Smooth muscle cell (in vitro differentiated cells): ENCODE data around the gene NINJ2. TPM values are rescaled to one million over a fixed set of nuclear protein-coding genes. Genes with fewer than 3 reads are reported as not detected.

Experiments used
- DNase-seq: peaks from one replicate; lab custom pipeline; 2025; ENCODE audit not compliant: unreplicated experiment; lab: John Stamatoyannopoulos, UW
- H2AFZ ChIP-seq: fragments of 200-600 bp; sonication (generic); 2 replicates; pipeline ENCODE4 v1.6.0; 2016; ENCODE audit warnings: antibody characterized with exemption, low read depth, mild to moderate bottlenecking
- H3F3A ChIP-seq: fragments of 200-600 bp; sonication (generic); 2 replicates; pipeline ENCODE4 v1.6.0; 2017; ENCODE audit warnings: antibody characterized with exemption, low read depth
- H3K27ac ChIP-seq: fragments of 200-600 bp; sonication (generic); 2 replicates; pipeline ENCODE4 v1.5.1; 2016; ENCODE audit warnings: low read depth, mild to moderate bottlenecking
- H3K27me3 ChIP-seq: fragments of 200-600 bp; sonication (generic); 2 replicates; pipeline ENCODE4 v1.6.1; 2016; ENCODE audit warnings: low read depth, mild to moderate bottlenecking
- H3K36me3 ChIP-seq: fragments of 200-600 bp; sonication (generic); 2 replicates; pipeline ENCODE4 v1.5.1; 2016; ENCODE audit warnings: low read depth
- H3K4me1 ChIP-seq: fragments of 200-600 bp; sonication (generic); 2 replicates; pipeline ENCODE4 v1.5.1; 2016; ENCODE audit warnings: low read depth
- H3K4me2 ChIP-seq: fragments of 200-600 bp; sonication (generic); 2 replicates; pipeline ENCODE4 v1.6.0; 2016; ENCODE audit warnings: mild to moderate bottlenecking
- H3K4me3 ChIP-seq: fragments of 200-600 bp; sonication (generic); 2 replicates; pipeline ENCODE4 v1.5.1; 2016; ENCODE audit warnings: mild to moderate bottlenecking
- H3K79me2 ChIP-seq: fragments of 200-600 bp; sonication (generic); 2 replicates; pipeline ENCODE4 v1.6.0; 2016; ENCODE audit warnings: low read depth, mild to moderate bottlenecking
- H3K9ac ChIP-seq: fragments of 200-600 bp; sonication (generic); 2 replicates; pipeline ENCODE4 v1.6.0; 2016; ENCODE audit warnings: low read depth
- H3K9me3 ChIP-seq: fragments of 200-600 bp; sonication (generic); replicated peaks from 2 replicates; pipeline ENCODE4 v1.5.1; 2016; ENCODE audit warnings: low read depth
- H4K20me1 ChIP-seq: fragments of 200-600 bp; sonication (generic); 2 replicates; pipeline ENCODE4 v1.6.0; 2016; ENCODE audit warnings: low read depth
- WGBS: methylation state at CpG from one replicate; pipeline ENCODE4 v1.1.7; 2016; ENCODE audit warnings: low lambda C conversion rate; 5-methylcytosine and 5-hydroxymethylcytosine counted together
- polyA plus RNA-seq: library from polyadenylated mRNA; unstranded; fragments of >200 nt; fragmentation: Nextera tagmentation; extraction: Ambion mirVana; gene quantifications from 2 replicates; pipeline ENCODE4 v1.2.1, GENCODE V29; 2016
- total RNA-seq: library from RNA; depleted of rRNA; stranded (reverse); fragments of >200 nt; gene quantifications from 2 replicates; pipeline ENCODE4 v1.2.3, GENCODE V29; 2014
- TF ChIP-seq, protein P1 (sequence below): fragments of 200-600 bp; sonication (generic); IDR thresholded peaks from 2 replicates; pipeline ENCODE4 v1.5.1; 2017; ENCODE audit warnings: borderline replicate concordance, mild to moderate bottlenecking, antibody characterized with exemption; ENCODE audit not compliant: insufficient read depth, poor library complexity, severe bottlenecking

The NINJ2 gene
- total and polyA plus RNA-seq, 2 experiments from 2014 or later = 4.2 to 12.1 TPM

DNA sequence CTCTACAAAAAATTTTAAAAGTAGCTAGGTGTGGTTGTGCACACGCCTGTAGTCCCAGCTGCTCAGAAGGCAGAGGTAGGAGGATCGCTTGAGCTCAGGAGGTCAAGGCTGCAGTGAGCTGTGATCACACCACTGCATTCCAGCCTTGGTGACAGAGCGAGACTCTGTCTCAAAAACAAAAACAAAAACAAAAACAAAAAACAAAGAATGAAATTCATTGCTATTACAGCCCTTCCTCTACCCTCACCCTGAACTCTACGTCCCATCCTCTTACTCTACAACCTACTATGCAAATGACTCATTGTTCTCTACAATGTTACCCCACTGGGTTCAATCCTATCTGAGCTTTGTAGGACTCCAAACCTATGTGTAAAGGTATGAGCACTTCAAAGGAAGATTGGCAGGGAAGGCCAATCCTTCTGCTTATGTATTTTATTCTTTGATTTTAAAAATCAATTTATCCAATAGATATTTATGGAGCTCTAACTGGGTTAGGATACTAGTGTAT lies 39.3 kb downstream of the NINJ2 start:
- Histone ChIP-seq H3K4me3 (no peak overlapping the region), H3K27ac (no peak overlapping the region), H3K36me3 (no peaks in the 10 kb centered on the region), H2AFZ (no peak overlapping the region), H3K9ac (no peak overlapping the region), H3K27me3 (no peaks in the 10 kb centered on the region), H3F3A (no peaks in the 10 kb centered on the region), H3K4me1 (no peaks in the 10 kb centered on the region), H3K4me2 (no peak overlapping the region), H4K20me1 (no peaks in the 10 kb centered on the region), H3K79me2 (no peaks in the 10 kb centered on the region), H3K9me3 (no peaks in the 10 kb centered on the region)
- whole genome bisulfite sequencing = 83% methylated on average over 4 of the region's 4 CpGs
- DNase-seq = no peak
- TF ChIP-seq, protein P1, sequence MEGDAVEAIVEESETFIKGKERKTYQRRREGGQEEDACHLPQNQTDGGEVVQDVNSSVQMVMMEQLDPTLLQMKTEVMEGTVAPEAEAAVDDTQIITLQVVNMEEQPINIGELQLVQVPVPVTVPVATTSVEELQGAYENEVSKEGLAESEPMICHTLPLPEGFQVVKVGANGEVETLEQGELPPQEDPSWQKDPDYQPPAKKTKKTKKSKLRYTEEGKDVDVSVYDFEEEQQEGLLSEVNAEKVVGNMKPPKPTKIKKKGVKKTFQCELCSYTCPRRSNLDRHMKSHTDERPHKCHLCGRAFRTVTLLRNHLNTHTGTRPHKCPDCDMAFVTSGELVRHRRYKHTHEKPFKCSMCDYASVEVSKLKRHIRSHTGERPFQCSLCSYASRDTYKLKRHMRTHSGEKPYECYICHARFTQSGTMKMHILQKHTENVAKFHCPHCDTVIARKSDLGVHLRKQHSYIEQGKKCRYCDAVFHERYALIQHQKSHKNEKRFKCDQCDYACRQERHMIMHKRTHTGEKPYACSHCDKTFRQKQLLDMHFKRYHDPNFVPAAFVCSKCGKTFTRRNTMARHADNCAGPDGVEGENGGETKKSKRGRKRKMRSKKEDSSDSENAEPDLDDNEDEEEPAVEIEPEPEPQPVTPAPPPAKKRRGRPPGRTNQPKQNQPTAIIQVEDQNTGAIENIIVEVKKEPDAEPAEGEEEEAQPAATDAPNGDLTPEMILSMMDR = no peak

GRCh38 chr12:623172-623864 lies 39.9 kb downstream of the NINJ2 start:
- no peak overlapping the region for H3K9ac ChIP-seq
- no peak overlapping the region for H2AFZ ChIP-seq
- no peaks in the 10 kb centered on the region for H3F3A ChIP-seq
- no peaks in the 10 kb centered on the region for H3K27me3 ChIP-seq
- DNase-seq = no peak
- H3K4me2 ChIP-seq = no peak overlapping the region
- no peaks in the 10 kb centered on the region for H4K20me1 ChIP-seq
- no peaks in the 10 kb centered on the region for H3K9me3 ChIP-seq
- H3K4me3 ChIP-seq = no peak overlapping the region
- H3K36me3 ChIP-seq = no peaks in the 10 kb centered on the region
- H3K79me2 ChIP-seq = no peaks in the 10 kb centered on the region
- TF ChIP-seq, protein P1 = no peak
- no peak overlapping the region for H3K27ac ChIP-seq
- no peaks in the 10 kb centered on the region for H3K4me1 ChIP-seq
- 74% methylated on average over 6 of the region's 6 CpGs for WGBS

DNA sequence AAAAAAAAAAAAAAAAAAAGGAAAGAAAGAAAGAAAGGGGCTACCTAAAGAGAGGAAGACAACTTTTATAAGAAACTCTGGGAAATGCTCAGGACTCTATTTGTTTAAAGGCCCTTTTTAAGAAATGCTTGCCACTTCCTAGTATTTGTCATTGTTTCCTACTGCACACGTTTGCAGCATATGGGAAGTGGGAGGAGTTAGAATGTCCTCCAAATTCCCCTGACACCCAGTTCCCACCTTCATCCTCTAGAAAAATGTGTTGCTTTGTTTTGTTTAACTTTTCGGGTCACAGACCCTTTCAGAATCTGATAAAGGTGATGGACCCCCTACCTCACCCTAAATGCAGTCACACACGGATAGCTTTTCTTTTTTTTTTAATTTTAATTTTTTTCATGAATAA lies 40.8 kb downstream of the NINJ2 start:
- no peaks in the 10 kb centered on the region for H4K20me1 ChIP-seq
- no peak overlapping the region for H3K4me2 ChIP-seq
- H3K27ac ChIP-seq = no peak overlapping the region
- H3K4me3 ChIP-seq = no peak overlapping the region
- H3K36me3 ChIP-seq = no peaks in the 10 kb centered on the region
- no peak for DNase-seq
- H3F3A ChIP-seq = no peaks in the 10 kb centered on the region
- H3K79me2 ChIP-seq = no peaks in the 10 kb centered on the region
- H2AFZ ChIP-seq = no peak overlapping the region
- TF ChIP-seq, protein P1 = no peak
- H3K9me3 ChIP-seq = no peaks in the 10 kb centered on the region
- H3K9ac ChIP-seq = no peak overlapping the region
- no peaks in the 10 kb centered on the region for H3K4me1 ChIP-seq
- 72% methylated on average over 3 of the region's 3 CpGs for WGBS
- H3K27me3 ChIP-seq = no peaks in the 10 kb centered on the region

DNA sequence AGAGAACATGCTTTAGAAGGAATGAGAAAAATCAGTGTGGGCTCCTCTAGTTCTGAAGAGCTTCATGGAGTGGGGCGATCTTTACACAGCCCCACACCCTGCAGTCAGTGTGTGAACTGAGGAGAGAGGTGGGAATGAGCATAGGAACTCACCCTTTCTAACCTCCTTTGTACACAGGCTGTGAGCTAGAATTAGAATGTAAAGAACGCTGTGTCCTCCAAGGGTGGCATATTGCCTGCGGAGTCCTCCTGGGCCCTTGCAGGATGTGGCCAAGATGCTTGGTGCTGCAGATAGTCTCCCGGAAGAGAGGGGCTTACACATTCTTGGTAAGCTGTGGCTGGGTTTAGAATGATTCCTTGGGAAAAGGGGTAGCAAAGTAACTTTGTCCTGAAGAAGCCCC lies 43.9 kb downstream of the NINJ2 start:
- H3K27ac ChIP-seq = no peak overlapping the region

More for the DNA sequence above, 43.9 kb downstream of the NINJ2 start:
- Histone ChIP-seq H2AFZ (no peak overlapping the region), H3K4me1 (no peaks in the 10 kb centered on the region), H3K36me3 (no peaks in the 10 kb centered on the region), H3K4me2 (no peak overlapping the region), H3K9ac (no peak overlapping the region), H3K79me2 (no peaks in the 10 kb centered on the region), H3K4me3 (no peak overlapping the region), H3F3A (no peaks in the 10 kb centered on the region), H3K9me3 (no peaks in the 10 kb centered on the region), H3K27me3 (no peaks in the 10 kb centered on the region), H4K20me1 (no peaks in the 10 kb centered on the region)
- WGBS = 97% methylated on average over 4 of the region's 4 CpGs
- TF ChIP-seq, protein P1 = no peak
- no peak for DNase-seq
